Endothelial cell of umbilical vein (primary cell): ENCODE data around the gene RGS6. TPM values are rescaled to one million over a fixed set of nuclear protein-coding genes. Genes with fewer than 3 reads are reported as not detected.
A peak's percentile ranks its signal among the peaks of the same experiment; 100 is the strongest.

ENCODE experiments used
- BruUV-seq: library from RNA; stranded (reverse); fragments of 400-500 nt; replicated peaks from 2 replicates; lab custom pipeline; 2021; lab: Mats Ljungman, UMichigan
- CTCF ChIA-PET: fragments of 300-600, 350-600 bp; sonication (Branson Sonifier 250); formaldehyde crosslinking; loops from one replicate; lab custom pipeline; 2021; ENCODE audit warnings: antibody characterized with exemption, inconsistent platforms; lab: Charles Lee
- POLR2A ChIA-PET: fragments of 300-600, 350-600 bp; sonication (Branson Sonifier 250); formaldehyde crosslinking; loops from one replicate; lab custom pipeline; 2021; ENCODE audit warnings: antibody characterized with exemption, inconsistent platforms; lab: Charles Lee
- DNase-seq: peaks from one replicate; pipeline ENCODE4 v3.0.0-alpha.2; 2011; ENCODE audit warnings: low read depth, low spot score
- FAIRE-seq: peaks from 2 replicates; lab custom pipeline; 2011; peaks lifted over from hg19 to GRCh38; lab: Jason Lieb, UNC
- H2AFZ ChIP-seq: 2 replicates; pipeline ENCODE4 v1.6.0; 2012; ENCODE audit warnings: low read depth, low read length, control low read depth, inconsistent platforms
- H3K27ac ChIP-seq: 2 replicates; pipeline ENCODE4 v1.5.1; 2011; ENCODE audit warnings: low read depth, mild to moderate bottlenecking, control low read depth, low read length, moderate library complexity; ENCODE audit not compliant: insufficient read depth
- H3K27me3 ChIP-seq, 2 experiments: 2 replicates each; pipeline versions ENCODE4 v1.6.0 to v1.6.1; 2011; ENCODE audit warnings: low read length in 2 of 2, mixed read lengths in 1 of 2; ENCODE audit not compliant: control insufficient read depth in 2 of 2, insufficient read depth in 2 of 2
- H3K36me3 ChIP-seq, 2 experiments: 2 replicates in 1 of 2; 3 replicates in 1 of 2; pipeline ENCODE4 v1.5.1; 2011; ENCODE audit warnings: low read length in 2 of 2, mild to moderate bottlenecking in 1 of 2, moderate library complexity in 1 of 2; ENCODE audit not compliant: control insufficient read depth in 2 of 2, insufficient read depth in 2 of 2; ENCODE audit errors: extremely low read depth in 1 of 2
- H3K4me1 ChIP-seq: 3 replicates; pipeline ENCODE4 v1.5.1; 2011; ENCODE audit warnings: mild to moderate bottlenecking, low read length; ENCODE audit not compliant: control insufficient read depth, insufficient read depth; ENCODE audit errors: extremely low read depth
- H3K4me2 ChIP-seq: 2 replicates; pipeline ENCODE4 v1.6.1; 2011; ENCODE audit warnings: low read length, control low read depth, mixed read lengths; ENCODE audit not compliant: insufficient read depth
- H3K4me3 ChIP-seq, 3 experiments: fragments of 200-600 bp in 1 of 3; sonication (generic), shearing (Covaris generic) in 1 of 3; replicated peaks in 1 of 3; 2 replicates each; pipeline ENCODE4 v1.5.1; 2011 to 2016; ENCODE audit warnings: control low read depth in 3 of 3, low read length in 3 of 3, mild to moderate bottlenecking in 2 of 3, inconsistent platforms in 1 of 3, low read depth in 1 of 3, moderate library complexity in 1 of 3; ENCODE audit not compliant: insufficient read depth in 1 of 3
- H3K79me2 ChIP-seq: 2 replicates; pipeline ENCODE4 v1.6.0; 2012; ENCODE audit warnings: low read length, inconsistent platforms; ENCODE audit not compliant: control insufficient read depth, insufficient read depth
- H3K9ac ChIP-seq: replicated peaks from 2 replicates; pipeline ENCODE3; 2011; ENCODE audit warnings: low read length, control low read depth; ENCODE audit not compliant: insufficient read depth; ENCODE audit errors: extremely low read depth
- H3K9me1 ChIP-seq: replicated peaks from 3 replicates; pipeline ENCODE4 v1.6.0; 2011; ENCODE audit warnings: mild to moderate bottlenecking, low read length; ENCODE audit not compliant: control insufficient read depth, insufficient read depth; ENCODE audit errors: extremely low read depth
- H3K9me3 ChIP-seq: replicated peaks from 2 replicates; pipeline ENCODE4 v1.5.1; 2012; ENCODE audit warnings: low read length, inconsistent platforms; ENCODE audit not compliant: control insufficient read depth, insufficient read depth
- H4K20me1 ChIP-seq: replicated peaks from 2 replicates; pipeline ENCODE3; 2011; ENCODE audit warnings: mild to moderate bottlenecking, low read length; ENCODE audit not compliant: control insufficient read depth, insufficient read depth; ENCODE audit errors: extremely low read depth
- EZH2 ChIP-seq: IDR thresholded peaks from 2 replicates; pipeline ENCODE4 v1.6.1; 2012; ENCODE audit warnings: borderline replicate concordance, low read depth, mild to moderate bottlenecking, moderate library complexity, low read length, inconsistent platforms; ENCODE audit not compliant: severe bottlenecking
- FOS ChIP-seq: IDR thresholded peaks from 2 replicates; pipeline ENCODE4 v1.6.1; 2011; ENCODE audit warnings: mild to moderate bottlenecking, low read length, moderate library complexity, borderline replicate concordance; ENCODE audit not compliant: insufficient read depth
- GATA2 ChIP-seq: IDR thresholded peaks from 2 replicates; pipeline ENCODE4 v1.7.0; 2011; ENCODE audit warnings: low read depth, mild to moderate bottlenecking, moderate library complexity, mixed read lengths, low read length; ENCODE audit not compliant: insufficient read length, insufficient read depth
- JUN ChIP-seq: IDR thresholded peaks from 2 replicates; pipeline ENCODE4 v1.6.1; 2011; ENCODE audit warnings: borderline replicate concordance, low read depth; ENCODE audit not compliant: insufficient read length, insufficient read depth
- MYC ChIP-seq: IDR thresholded peaks from one replicate; pipeline ENCODE4 v1.6.1; 2011; ENCODE audit warnings: mild to moderate bottlenecking, low read depth, low read length
- POLR2A ChIP-seq: IDR thresholded peaks from 2 replicates; pipeline ENCODE4 v1.6.1; 2012; ENCODE audit warnings: low read depth, mild to moderate bottlenecking, control low read depth, low read length
- POLR2AphosphoS5 ChIP-seq: IDR thresholded peaks from 2 replicates; pipeline ENCODE4 v1.6.1; 2012; ENCODE audit warnings: low read depth, mild to moderate bottlenecking, control low read depth, low read length, moderate library complexity; ENCODE audit not compliant: insufficient read depth
- dilution Hi-C: fragments of 300-500 bp; cut with MboI; formaldehyde crosslinking; loops from one replicate; pipeline ENCODE4 v1.15.0; 2019; ENCODE audit warnings: low sequenced_read_pairs; ENCODE audit not compliant: extremely low pct_ligation_motif_present
- intact Hi-C: fragments of 100-400 bp; cut with micrococcal nuclease; formaldehyde crosslinking; loops from one replicate; pipeline ENCODE4 v1.10.0; 2022
- polyA plus RNA-seq, 4 experiments: library from polyadenylated mRNA; depleted of rRNA in 3 of 4; stranded (reverse) in 3 of 4; unstranded in 1 of 4; fragments of >200 nt; gene quantifications; 2 replicates each; pipeline versions ENCODE4 v1.2.1 to v1.2.3, GENCODE V29; 2011 to 2012; ENCODE audit warnings: missing spikeins in 1 of 4
- total RNA-seq: library from RNA; stranded (reverse); gene quantifications from 2 replicates; pipeline ENCODE4 v1.2.3, GENCODE V29; 2021
- TF ChIP-seq, protein P1 (sequence below): IDR thresholded peaks from 2 replicates; pipeline ENCODE4 v1.6.1; 2011; ENCODE audit not compliant: insufficient read depth, insufficient read length
- TF ChIP-seq, protein P2 (sequence below), 2 donors: IDR thresholded peaks; 1 replicate in 1 of 2; 2 replicates in 1 of 2; pipeline ENCODE4 v1.5.1; 2011; ENCODE audit warnings: low read length in 2 of 2, mild to moderate bottlenecking in 2 of 2, moderate library complexity in 2 of 2, control low read depth in 1 of 2, inconsistent platforms in 1 of 2, low read depth in 1 of 2; ENCODE audit not compliant: insufficient read depth in 1 of 2; ENCODE audit errors: extremely low read depth in 1 of 2

Gene RGS6
- total and polyA plus RNA-seq, 2 donors (not counting 3 experiments of a cell fraction or from before 2014, with no cell fraction given): not detected

DNA sequence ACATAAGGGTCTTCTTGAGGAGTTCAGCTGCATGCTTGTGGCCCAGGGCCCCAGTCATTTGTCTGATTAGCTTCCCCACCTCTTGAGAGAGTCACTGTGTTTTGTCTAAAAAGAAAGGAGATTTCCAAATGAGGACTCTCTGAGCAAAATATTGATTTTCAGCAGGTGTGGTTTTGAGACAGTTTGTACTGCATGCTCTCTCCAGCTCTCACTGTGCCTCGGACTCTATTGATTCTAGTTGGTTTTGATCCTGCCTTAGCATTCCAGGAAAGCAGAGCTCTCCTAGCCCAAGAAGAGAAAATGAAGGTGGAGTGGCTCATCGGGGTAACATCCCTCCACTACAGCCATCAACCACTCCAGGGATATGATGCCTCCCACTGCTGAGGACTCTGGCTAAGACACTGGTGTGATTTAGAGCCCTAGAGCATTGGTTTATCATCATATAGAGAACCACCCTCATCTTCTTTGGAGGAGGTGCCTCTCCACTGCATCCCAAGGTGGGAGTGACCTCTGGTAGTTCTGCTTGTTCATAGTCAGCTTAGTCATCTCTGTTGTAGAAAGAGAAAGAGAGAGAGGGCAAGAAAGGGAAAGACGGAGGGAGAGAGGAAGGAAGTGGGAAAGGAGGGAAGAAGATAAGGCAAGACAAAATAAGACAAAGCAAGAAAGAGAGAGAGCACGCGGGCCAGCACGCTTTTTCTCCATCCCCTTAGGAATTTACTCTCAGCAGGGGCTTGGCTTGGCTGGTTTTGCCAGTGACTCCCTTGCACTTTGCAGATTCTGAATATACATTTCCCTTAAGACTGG lies 596.0 kb downstream of the RGS6 start:
- peaks cover 10% of the 10 kb centered on the region for H3K4me1 ChIP-seq
- H3K79me2 ChIP-seq: no peaks in the 10 kb centered on the region
- TF ChIP-seq, protein P1, sequence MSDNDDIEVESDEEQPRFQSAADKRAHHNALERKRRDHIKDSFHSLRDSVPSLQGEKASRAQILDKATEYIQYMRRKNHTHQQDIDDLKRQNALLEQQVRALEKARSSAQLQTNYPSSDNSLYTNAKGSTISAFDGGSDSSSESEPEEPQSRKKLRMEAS: no peak
- peak; percentile 27 for TF ChIP-seq FOS
- TF ChIP-seq EZH2: no peak
- no peak for TF ChIP-seq POLR2AphosphoS5
- no peak for TF ChIP-seq POLR2A
- peak; percentile 47 for TF ChIP-seq GATA2
- H3K4me2 ChIP-seq: peak overlapping the region; percentile 18
- dilution Hi-C loops (no loop called here), intact Hi-C loops (no loop called here)
- DNase-seq (no peak), FAIRE-seq (peak; percentile 69)
- H3K9me1 ChIP-seq: no peaks in the 10 kb centered on the region
- no TSS peak for BruUV-seq
- H3K36me3 ChIP-seq: no peaks in the 10 kb centered on the region
- ChIA-PET POLR2A (no interaction called here), CTCF (interaction anchor here (1.2 to 2.4 kb wide), 3 partner anchors 11 to 21 kb away, joined by 3 to 12 read pairs (median 5); no protein-coding TSS in a partner anchor)
- H3K9me3 ChIP-seq: no peaks in the 10 kb centered on the region
- H4K20me1 ChIP-seq: no peaks in the 10 kb centered on the region
- H3K27me3 ChIP-seq: no peaks in the 10 kb centered on the region
- H3K27ac ChIP-seq: no peak overlapping the region
- H2AFZ ChIP-seq: no peak overlapping the region
- H3K4me3 ChIP-seq: no peak overlapping the region
- no peak overlapping the region for H3K9ac ChIP-seq

DNA sequence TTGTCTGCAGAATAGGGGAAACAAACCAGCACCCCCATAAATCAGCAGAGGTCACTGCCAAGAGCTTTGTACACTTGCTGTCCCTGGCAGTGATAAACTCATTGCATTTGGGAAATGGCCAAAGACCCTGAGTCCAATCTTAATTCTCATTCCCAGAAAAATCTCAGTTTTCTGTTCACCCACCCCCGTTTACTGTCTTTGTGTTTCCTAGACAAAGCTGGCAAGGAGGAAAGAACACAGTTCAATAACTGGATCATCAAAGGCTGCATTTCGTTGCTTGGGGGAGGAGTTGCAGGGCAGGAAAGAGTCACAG lies 596.6 kb downstream of the RGS6 start:
- BruUV-seq: no TSS peak
- no peak for TF ChIP-seq MYC
- no peak for TF ChIP-seq EZH2
- TF ChIP-seq, protein P2, sequence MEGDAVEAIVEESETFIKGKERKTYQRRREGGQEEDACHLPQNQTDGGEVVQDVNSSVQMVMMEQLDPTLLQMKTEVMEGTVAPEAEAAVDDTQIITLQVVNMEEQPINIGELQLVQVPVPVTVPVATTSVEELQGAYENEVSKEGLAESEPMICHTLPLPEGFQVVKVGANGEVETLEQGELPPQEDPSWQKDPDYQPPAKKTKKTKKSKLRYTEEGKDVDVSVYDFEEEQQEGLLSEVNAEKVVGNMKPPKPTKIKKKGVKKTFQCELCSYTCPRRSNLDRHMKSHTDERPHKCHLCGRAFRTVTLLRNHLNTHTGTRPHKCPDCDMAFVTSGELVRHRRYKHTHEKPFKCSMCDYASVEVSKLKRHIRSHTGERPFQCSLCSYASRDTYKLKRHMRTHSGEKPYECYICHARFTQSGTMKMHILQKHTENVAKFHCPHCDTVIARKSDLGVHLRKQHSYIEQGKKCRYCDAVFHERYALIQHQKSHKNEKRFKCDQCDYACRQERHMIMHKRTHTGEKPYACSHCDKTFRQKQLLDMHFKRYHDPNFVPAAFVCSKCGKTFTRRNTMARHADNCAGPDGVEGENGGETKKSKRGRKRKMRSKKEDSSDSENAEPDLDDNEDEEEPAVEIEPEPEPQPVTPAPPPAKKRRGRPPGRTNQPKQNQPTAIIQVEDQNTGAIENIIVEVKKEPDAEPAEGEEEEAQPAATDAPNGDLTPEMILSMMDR (IDR thresholded peaks at IDR 0.05; ENCODE audit: extremely low read depth in 1 of 2, insufficient read depth in 1 of 2, low read depth in 1 of 2, low read length in 2 of 2): no peak
- TF ChIP-seq, protein P1: no peak
- no peak for TF ChIP-seq GATA2
- no peak for TF ChIP-seq FOS
- no peak for TF ChIP-seq POLR2A
- no peak for TF ChIP-seq JUN
- no peak for TF ChIP-seq POLR2AphosphoS5

More for the DNA sequence above, 596.6 kb downstream of the RGS6 start:
- H3K27me3 ChIP-seq: no peaks in the 10 kb centered on the region
- ChIA-PET POLR2A (no interaction called here), CTCF (interaction anchor here (1.6 kb wide), 1 partner anchor 20 kb away, joined by 3 read pairs; no protein-coding TSS in a partner anchor)
- no peaks in the 10 kb centered on the region for H4K20me1 ChIP-seq
- no peak overlapping the region for H3K4me3 ChIP-seq
- DNase-seq (no peak), FAIRE-seq (no peak)
- no peak overlapping the region for H3K27ac ChIP-seq
- H3K36me3 ChIP-seq: no peaks in the 10 kb centered on the region
- H3K79me2 ChIP-seq: no peaks in the 10 kb centered on the region
- H2AFZ ChIP-seq: no peak overlapping the region
- intact Hi-C loops: no loop called here
- H3K4me2 ChIP-seq: peak overlapping the region; percentile 18
- H3K9ac ChIP-seq: no peak overlapping the region
- no peaks in the 10 kb centered on the region for H3K9me1 ChIP-seq
- H3K4me1 ChIP-seq: peaks cover 10% of the 10 kb centered on the region
- dilution Hi-C loops: no loop called here
- no peaks in the 10 kb centered on the region for H3K9me3 ChIP-seq
